Measurements from ENCODE around the gene KLK1.
"Not testable (repeated sequence)": the region's sequence is repeated elsewhere in the genome, so short reads cannot be mapped to it uniquely, and the experiment has no call there.

KLK1 gene

GRCh38 chr19:50791594-50792271, 31.9 kb downstream of the KLK1 start:
- DNase-seq, result no peak

GRCh38 chr19:50790922-50791467, 32.6 kb downstream of the KLK1 start:
- DNase-seq, result no peak

- no peak for DNase-seq
Observed at GRCh38 chr19:50790396-50790795, 33.2 kb downstream of the KLK1 start, which contains the start of gene ACP4. Gene ACP4 (plus strand): TSS chr19:50790415. CDS start chr19:50790415, 0 bp downstream.

- DNase-seq, result no peak
Observed at GRCh38 chr19:50785329-50785728, 38.3 kb downstream of the KLK1 start.

- no peak for DNase-seq
Observed at GRCh38 chr19:50784710-50785109, 38.9 kb downstream of the KLK1 start.

GRCh38 chr19:50783848-50784152, 39.8 kb downstream of the KLK1 start:
- not testable (repeated sequence) for DNase-seq

- DNase-seq, result no peak
Observed at GRCh38 chr19:50780753-50781435, 42.7 kb downstream of the KLK1 start.

- no peak for DNase-seq
Observed at GRCh38 chr19:50779504-50780457, 43.8 kb downstream of the KLK1 start.

GRCh38 chr19:50778906-50779430, 44.6 kb downstream of the KLK1 start:
- no peak for DNase-seq

GRCh38 chr19:50777830-50778303, 45.7 kb downstream of the KLK1 start:
- no peak for DNase-seq

GRCh38 chr19:50777261-50777660, 46.3 kb downstream of the KLK1 start:
- no peak for DNase-seq

- DNase-seq, result no peak
Observed at GRCh38 chr19:50776131-50776530, 47.5 kb downstream of the KLK1 start.

GRCh38 chr19:50773454-50773853, 50.1 kb downstream of the KLK1 start:
- not testable (repeated sequence) for DNase-seq

GRCh38 chr19:50772912-50773311, 50.7 kb downstream of the KLK1 start:
- DNase-seq, result not testable (repeated sequence)

GRCh38 chr19:50772476-50772875, 51.1 kb downstream of the KLK1 start:
- no peak for DNase-seq

- no peak for DNase-seq
Observed at GRCh38 chr19:50770888-50771287, 52.7 kb downstream of the KLK1 start.

GRCh38 chr19:50770164-50770563, 53.4 kb downstream of the KLK1 start, which contains the start of gene GPR32:
Gene GPR32 (plus strand): TSS chr19:50770464. CDS start chr19:50770601, 137 bp downstream.
- not testable (repeated sequence) for DNase-seq
